OCI-LY1 (cell line): ENCODE measurements around the gene FBXW7.

ENCODE experiments used
- H2AFZ ChIP-seq: fragments of 200-600 bp; sonication (generic), shearing (Covaris generic); 2 replicates; pipeline ENCODE4 v1.6.0; 2014; ENCODE audit warnings: antibody characterized with exemption, mild to moderate bottlenecking, low read length
- H3F3A ChIP-seq: fragments of 200-600 bp; sonication (generic), shearing (Covaris generic); 2 replicates; pipeline ENCODE4 v1.6.0; 2014; ENCODE audit warnings: mild to moderate bottlenecking, antibody characterized with exemption, low read length, moderate library complexity; ENCODE audit not compliant: insufficient read depth
- H3K27ac ChIP-seq: fragments of 200-600 bp; sonication (generic); 2 replicates; pipeline ENCODE4 v1.5.1; 2014; ENCODE audit warnings: low read length, mixed run types, mild to moderate bottlenecking, low read depth; ENCODE audit not compliant: poor library complexity, severe bottlenecking
- H3K27me3 ChIP-seq: fragments of 200-600 bp; sonication (generic); 2 replicates; pipeline ENCODE4 v1.6.0; 2014; ENCODE audit warnings: antibody characterized with exemption, mild to moderate bottlenecking, low read length, moderate library complexity; ENCODE audit not compliant: insufficient read depth
- H3K36me3 ChIP-seq: fragments of 200-600 bp; sonication (generic); 2 replicates; pipeline ENCODE4 v1.6.1; 2014; ENCODE audit warnings: mild to moderate bottlenecking, antibody characterized with exemption, low read length, moderate library complexity, mixed read lengths; ENCODE audit not compliant: insufficient read depth
- H3K4me1 ChIP-seq: fragments of 200-600 bp; sonication (generic); 2 replicates; pipeline ENCODE4 v1.5.1; 2014; ENCODE audit warnings: mild to moderate bottlenecking, low read length, moderate library complexity; ENCODE audit not compliant: insufficient read depth, severe bottlenecking
- H3K4me2 ChIP-seq: fragments of 200-600 bp; sonication (generic), shearing (Covaris generic); 2 replicates; pipeline ENCODE4 v1.6.1; 2014; ENCODE audit warnings: low read length
- H3K4me3 ChIP-seq: fragments of 200-600 bp; sonication (generic); 2 replicates; pipeline ENCODE4 v1.5.1; 2014; ENCODE audit warnings: low read length, low read depth, mild to moderate bottlenecking, mixed read lengths; ENCODE audit not compliant: poor library complexity, severe bottlenecking
- H3K79me2 ChIP-seq: fragments of 200-600 bp; shearing (Covaris generic); 2 replicates; pipeline ENCODE4 v1.6.1; 2016; ENCODE audit warnings: mixed run types, low read length, mixed read lengths; ENCODE audit not compliant: insufficient read depth
- H3K9ac ChIP-seq: fragments of 200-600 bp; sonication (generic), shearing (Covaris generic); 2 replicates; pipeline ENCODE4 v1.6.1; 2014; ENCODE audit warnings: mild to moderate bottlenecking, low read length, mixed read lengths
- H3K9me2 ChIP-seq: fragments of 200-600 bp; sonication (generic), shearing (Covaris generic); 2 replicates; pipeline ENCODE4 v1.6.1; 2014; ENCODE audit warnings: low read depth, mild to moderate bottlenecking, low read length, mixed read lengths
- H3K9me3 ChIP-seq: fragments of 200-600 bp; shearing (Covaris generic); 2 replicates; pipeline ENCODE4 v1.6.1; 2014; ENCODE audit warnings: low read length, mixed read lengths
- H4K20me1 ChIP-seq: fragments of 200-600 bp; sonication (generic), shearing (Covaris generic); 2 replicates; pipeline ENCODE4 v1.6.0; 2016; ENCODE audit warnings: mild to moderate bottlenecking, low read length; ENCODE audit not compliant: insufficient read depth
- EZH2 ChIP-seq: fragments of 200-600 bp; sonication (generic), shearing (Covaris generic); IDR thresholded peaks from 2 replicates; pipeline ENCODE4 v1.8.0; 2017; ENCODE audit warnings: borderline replicate concordance, mixed run types, mild to moderate bottlenecking, antibody characterized with exemption, low read length, moderate library complexity, mixed read lengths
- TF ChIP-seq, protein P1 (sequence below): fragments of 200-600 bp; sonication (generic), shearing (Covaris generic); IDR thresholded peaks from 2 replicates; pipeline ENCODE4 v1.5.1; 2017; ENCODE audit warnings: mild to moderate bottlenecking, antibody characterized with exemption, low read length, moderate library complexity, mixed read lengths

Gene FBXW7

GRCh38 chr4:152351080-152351479 lies 184.8 kb downstream of the FBXW7 start:
- H3K9me3 ChIP-seq: no peaks in the 10 kb centered on the region
- H3K79me2 ChIP-seq: 0 out of 2 replicates have a peak, but pooled peaks cover 6% of the 10 kb centered on the region
- no peaks in the 10 kb centered on the region for H4K20me1 ChIP-seq
- no peak overlapping the region for H3K9ac ChIP-seq
- H3K9me2 ChIP-seq: no peaks in the 10 kb centered on the region
- no peak overlapping the region for H3K4me3 ChIP-seq
- H3K36me3 ChIP-seq: peaks cover 9% of the 10 kb centered on the region
- TF ChIP-seq, protein P1, sequence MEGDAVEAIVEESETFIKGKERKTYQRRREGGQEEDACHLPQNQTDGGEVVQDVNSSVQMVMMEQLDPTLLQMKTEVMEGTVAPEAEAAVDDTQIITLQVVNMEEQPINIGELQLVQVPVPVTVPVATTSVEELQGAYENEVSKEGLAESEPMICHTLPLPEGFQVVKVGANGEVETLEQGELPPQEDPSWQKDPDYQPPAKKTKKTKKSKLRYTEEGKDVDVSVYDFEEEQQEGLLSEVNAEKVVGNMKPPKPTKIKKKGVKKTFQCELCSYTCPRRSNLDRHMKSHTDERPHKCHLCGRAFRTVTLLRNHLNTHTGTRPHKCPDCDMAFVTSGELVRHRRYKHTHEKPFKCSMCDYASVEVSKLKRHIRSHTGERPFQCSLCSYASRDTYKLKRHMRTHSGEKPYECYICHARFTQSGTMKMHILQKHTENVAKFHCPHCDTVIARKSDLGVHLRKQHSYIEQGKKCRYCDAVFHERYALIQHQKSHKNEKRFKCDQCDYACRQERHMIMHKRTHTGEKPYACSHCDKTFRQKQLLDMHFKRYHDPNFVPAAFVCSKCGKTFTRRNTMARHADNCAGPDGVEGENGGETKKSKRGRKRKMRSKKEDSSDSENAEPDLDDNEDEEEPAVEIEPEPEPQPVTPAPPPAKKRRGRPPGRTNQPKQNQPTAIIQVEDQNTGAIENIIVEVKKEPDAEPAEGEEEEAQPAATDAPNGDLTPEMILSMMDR: no peak
- no peak for TF ChIP-seq EZH2
- no peak overlapping the region for H3K27ac ChIP-seq
- no peaks in the 10 kb centered on the region for H3F3A ChIP-seq
- H2AFZ ChIP-seq: no peak overlapping the region
- H3K27me3 ChIP-seq: no peaks in the 10 kb centered on the region
- H3K4me1 ChIP-seq: peaks cover 18% of the 10 kb centered on the region
- H3K4me2 ChIP-seq: no peak overlapping the region

DNA sequence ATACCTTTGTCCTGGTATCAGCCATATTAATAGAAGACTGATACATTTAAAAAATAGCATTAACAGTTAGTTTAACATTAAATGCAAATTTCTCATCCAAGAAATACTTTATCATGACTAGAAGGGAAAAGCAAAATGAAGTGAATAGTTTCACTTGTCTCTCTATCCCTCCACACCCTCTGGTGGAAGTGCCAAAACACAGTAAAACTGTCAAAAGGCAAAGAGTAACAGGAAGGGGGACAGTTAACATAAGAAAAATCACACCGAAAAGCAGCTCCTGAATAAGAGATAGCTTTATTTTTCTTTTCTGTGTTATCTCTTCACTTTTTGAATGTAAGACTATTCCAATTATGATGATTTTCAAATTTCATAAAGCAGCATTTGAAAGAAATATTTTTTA lies 187.2 kb downstream of the FBXW7 start:
- Histone ChIP-seq H3K9ac (no peak overlapping the region), H3K4me2 (no peak overlapping the region), H3K9me3 (no peaks in the 10 kb centered on the region), H3K4me1 (peaks cover 17% of the 10 kb centered on the region), H3K36me3 (peaks cover 19% of the 10 kb centered on the region), H3K79me2 (0 out of 2 replicates have a peak, but pooled peaks cover 3% of the 10 kb centered on the region), H3K27ac (no peak overlapping the region), H2AFZ (no peak overlapping the region), H3K27me3 (no peaks in the 10 kb centered on the region), H3F3A (no peaks in the 10 kb centered on the region), H3K9me2 (no peaks in the 10 kb centered on the region), H3K4me3 (no peak overlapping the region), H4K20me1 (no peaks in the 10 kb centered on the region)
- TF ChIP-seq EZH2: no peak
- TF ChIP-seq, protein P1: no peak; the same call in 1 of the 2 replicates

GRCh38 chr4:152346979-152347378 lies 188.9 kb downstream of the FBXW7 start:
- Histone ChIP-seq H3K27ac (no peak overlapping the region), H2AFZ (no peak overlapping the region), H3K79me2 (0 out of 2 replicates have a peak, but pooled peaks cover 3% of the 10 kb centered on the region), H3K4me1 (no peaks in the 10 kb centered on the region), H3K9me3 (no peaks in the 10 kb centered on the region), H3K4me2 (no peak overlapping the region), H3K9ac (no peak overlapping the region), H3K9me2 (no peaks in the 10 kb centered on the region), H3F3A (no peaks in the 10 kb centered on the region), H3K27me3 (no peaks in the 10 kb centered on the region), H3K4me3 (no peak overlapping the region), H3K36me3 (peaks cover 27% of the 10 kb centered on the region), H4K20me1 (no peaks in the 10 kb centered on the region)
- TF ChIP-seq, protein P1: no peak
